Cardiac muscle cell (in vitro differentiated cells and primary cell): Measurements from ENCODE around the gene PAPPA2. TPM values are rescaled to one million over a fixed set of nuclear protein-coding genes. Genes with fewer than 3 reads are reported as not detected.
"Not testable (repeated sequence)": the region's sequence is repeated elsewhere in the genome, so short reads cannot be mapped to it uniquely, and the experiment has no call there.

Experiments used
- DNase-seq, 2 donors: peaks; one replicate each; pipeline versions ENCODE4 v3.0.0 to v3.0.0-alpha.2; 2010 to 2017; ENCODE audit warnings: low read depth in 1 of 2, low spot score in 1 of 2
- H3K27ac ChIP-seq: fragments of 200-600 bp; sonication (generic); 2 replicates; pipeline ENCODE4 v1.5.1; 2016
- H3K27me3 ChIP-seq: fragments of 200-600 bp; sonication (generic); 2 replicates; pipeline ENCODE4 v1.6.0; 2016; ENCODE audit warnings: control low read depth
- H3K36me3 ChIP-seq: fragments of 200-600 bp; sonication (generic); 2 replicates; pipeline ENCODE4 v1.5.1; 2016; ENCODE audit warnings: control low read depth
- H3K4me1 ChIP-seq: fragments of 200-600 bp; sonication (generic); 2 replicates; pipeline ENCODE4 v1.8.1; 2017; ENCODE audit warnings: low read depth, mild to moderate bottlenecking, mixed run types
- H3K4me3 ChIP-seq: fragments of 200-600 bp; sonication (generic); 2 replicates; pipeline ENCODE4 v1.5.1; 2016; ENCODE audit warnings: mild to moderate bottlenecking
- H3K9me3 ChIP-seq: fragments of 200-600 bp; sonication (generic); 2 replicates; pipeline ENCODE4 v1.5.1; 2017; ENCODE audit warnings: low read depth, mild to moderate bottlenecking, control low read depth
- CTCF ChIP-seq: IDR thresholded peaks from 2 replicates; pipeline ENCODE4 v1.5.1; 2012; ENCODE audit warnings: low read depth, mild to moderate bottlenecking, low read length
- polyA plus RNA-seq: library from polyadenylated mRNA; unstranded; fragments of >200 nt; fragmentation: Nextera tagmentation; extraction: Ambion mirVana; gene quantifications from 2 replicates; pipeline ENCODE4 v1.2.1, GENCODE V29; 2016
- total RNA-seq: library from RNA; depleted of rRNA; stranded (reverse); fragments of >200 nt; gene quantifications from 2 replicates; pipeline ENCODE4 v1.2.3, GENCODE V29; 2016

The PAPPA2 gene
- total and polyA plus RNA-seq, 2 experiments from 2014 or later, result 1.2 to 2.9 TPM

GRCh38 chr1:176444286-176444685 lies 18.7 kb upstream of the PAPPA2 start:
- TF ChIP-seq CTCF, result no peak
- Histone ChIP-seq H3K9me3 (no peaks in the 10 kb centered on the region), H3K36me3 (no peaks in the 10 kb centered on the region), H3K4me3 (no peak overlapping the region), H3K4me1 (no peaks in the 10 kb centered on the region), H3K27me3 (no peaks in the 10 kb centered on the region), H3K27ac (no peak overlapping the region)
- no peak for DNase-seq

GRCh38 chr1:176445402-176445801 lies 17.6 kb upstream of the PAPPA2 start:
- Histone ChIP-seq H3K27ac (no peak overlapping the region), H3K9me3 (no peaks in the 10 kb centered on the region), H3K4me3 (no peak overlapping the region), H3K27me3 (no peaks in the 10 kb centered on the region), H3K4me1 (no peaks in the 10 kb centered on the region), H3K36me3 (no peaks in the 10 kb centered on the region)
- TF ChIP-seq CTCF, result no peak
- DNase-seq, result no peak

GRCh38 chr1:176448340-176448739 lies 14.6 kb upstream of the PAPPA2 start:
- no peaks in the 10 kb centered on the region for H3K9me3 ChIP-seq
- DNase-seq, result no peak
- H3K4me1 ChIP-seq, result no peaks in the 10 kb centered on the region
- no peak overlapping the region for H3K27ac ChIP-seq
- no peak for TF ChIP-seq CTCF
- H3K27me3 ChIP-seq, result no peaks in the 10 kb centered on the region
- H3K36me3 ChIP-seq, result no peaks in the 10 kb centered on the region
- H3K4me3 ChIP-seq, result no peak overlapping the region

- H3K36me3 ChIP-seq, result no peaks in the 10 kb centered on the region
- H3K4me1 ChIP-seq, result no peaks in the 10 kb centered on the region
- no peak overlapping the region for H3K4me3 ChIP-seq
- no peak for TF ChIP-seq CTCF
- no peak for DNase-seq
- no peaks in the 10 kb centered on the region for H3K27me3 ChIP-seq
- H3K27ac ChIP-seq, result no peak overlapping the region
- no peaks in the 10 kb centered on the region for H3K9me3 ChIP-seq
Measured at GRCh38 chr1:176450526-176450925, 12.4 kb upstream of the PAPPA2 start.

GRCh38 chr1:176451741-176452140 lies 11.2 kb upstream of the PAPPA2 start:
- H3K36me3 ChIP-seq, H3K27ac ChIP-seq, H3K27me3 ChIP-seq, H3K4me1 ChIP-seq, H3K9me3 ChIP-seq, DNase-seq, H3K4me3 ChIP-seq: not testable (repeated sequence)

GRCh38 chr1:176456795-176457194 lies 6.2 kb upstream of the PAPPA2 start:
- Histone ChIP-seq H3K27ac (no peak overlapping the region), H3K4me3 (no peak overlapping the region), H3K9me3 (no peaks in the 10 kb centered on the region), H3K4me1 (no peaks in the 10 kb centered on the region), H3K36me3 (no peaks in the 10 kb centered on the region), H3K27me3 (no peaks in the 10 kb centered on the region)
- no peak for DNase-seq
- TF ChIP-seq CTCF, result no peak
